Duodenal mucosa (tissue), 2 donors: ENCODE results near the gene C1QTNF4.
"Not testable (repeated sequence)": the region's sequence is repeated elsewhere in the genome, so short reads cannot be mapped to it uniquely, and the experiment has no call there.

Experiments used
- H3K27ac ChIP-seq: one replicate; pipeline ENCODE4 v1.7.0; 2013; ENCODE audit warnings: low read depth, low read length
- H3K27me3 ChIP-seq, 2 donors: one replicate each; pipeline ENCODE4 v1.7.0; 2013; ENCODE audit warnings: low read length in 2 of 2, control low read depth in 1 of 2; ENCODE audit not compliant: insufficient read depth in 2 of 2, control insufficient read depth in 1 of 2
- H3K36me3 ChIP-seq, 2 donors: one replicate each; pipeline ENCODE4 v1.7.0; 2013; ENCODE audit warnings: low read length in 2 of 2, control low read depth in 1 of 2; ENCODE audit not compliant: insufficient read depth in 2 of 2, control insufficient read depth in 1 of 2
- H3K4me1 ChIP-seq, 2 donors: one replicate each; pipeline ENCODE4 v1.7.0; 2013; ENCODE audit warnings: low read length in 2 of 2, control low read depth in 1 of 2; ENCODE audit not compliant: insufficient read depth in 2 of 2, control insufficient read depth in 1 of 2
- H3K4me3 ChIP-seq, 2 donors: one replicate each; pipeline ENCODE4 v1.7.0; 2013; ENCODE audit warnings: low read length in 2 of 2, low read depth in 1 of 2
- H3K9ac ChIP-seq, 2 donors: one replicate each; pipeline ENCODE4 v1.7.0; 2013; ENCODE audit warnings: low read length in 2 of 2, low read depth in 1 of 2
- H3K9me3 ChIP-seq, 2 donors: one replicate each; pipeline ENCODE4 v1.7.0; 2013; ENCODE audit warnings: low read length in 2 of 2, control low read depth in 1 of 2; ENCODE audit not compliant: control insufficient read depth in 1 of 2

Gene C1QTNF4

GRCh38 chr11:47553406-47553743 lies 40.8 kb downstream of the C1QTNF4 start:
- Histone ChIP-seq H3K27ac (no peak overlapping the region), H3K4me3 (peak overlapping the region; percentile 72 to 99), H3K36me3 (no peaks in the 10 kb centered on the region), H3K27me3 (no peaks in the 10 kb centered on the region), H3K9ac (peak overlapping the region; percentile 35 to 55), H3K9me3 (no peaks in the 10 kb centered on the region), H3K4me1 (peaks cover 10 to 18% of the 10 kb centered on the region in 2 donors)

GRCh38 chr11:47552566-47553405 lies 41.4 kb downstream of the C1QTNF4 start, which contains the start of gene CELF1:
Gene CELF1, minus strand, starts transcription at chr11:47553132. Its CDS starts 53,609 bp downstream, at chr11:47499523.
- Histone ChIP-seq H3K36me3 (no peaks in the 10 kb centered on the region), H3K4me1 (peaks cover 10 to 18% of the 10 kb centered on the region in 2 donors), H3K27ac (peak within 1 kb of the TSS; percentile 80), H3K9ac (peak within 1 kb of the TSS; percentile 76 to 96), H3K4me3 (peak within 1 kb of the TSS; percentile 77 to 99), H3K9me3 (no peaks in the 10 kb centered on the region), H3K27me3 (no peaks in the 10 kb centered on the region)

- H3K4me1 ChIP-seq, result peaks cover 10 to 18% of the 10 kb centered on the region in 2 donors
- no peaks in the 10 kb centered on the region for H3K9me3 ChIP-seq
- H3K9ac ChIP-seq, result peak overlapping the region; percentile 76 to 96
- H3K36me3 ChIP-seq, result no peaks in the 10 kb centered on the region
- peak overlapping the region; percentile 80 for H3K27ac ChIP-seq
- no peaks in the 10 kb centered on the region for H3K27me3 ChIP-seq
- peak overlapping the region; percentile 77 to 99 for H3K4me3 ChIP-seq
These were observed 42.1 kb downstream of the C1QTNF4 start for GRCh38 chr11:47552056-47552565.

- H3K9ac ChIP-seq, result peak overlapping the region in 1 of 2 donors; percentile 96
- no peak overlapping the region for H3K27ac ChIP-seq
These were observed 43.1 kb downstream of the C1QTNF4 start for GRCh38 chr11:47551086-47551485.

GRCh38 chr11:47550288-47551047 lies 43.7 kb downstream of the C1QTNF4 start:
- Histone ChIP-seq H3K27ac (no peak overlapping the region), H3K9me3 (no peaks in the 10 kb centered on the region), H3K9ac (no peak overlapping the region), H3K4me1 (peaks cover 10 to 18% of the 10 kb centered on the region in 2 donors), H3K27me3 (no peaks in the 10 kb centered on the region), H3K36me3 (no peaks in the 10 kb centered on the region), H3K4me3 (no peak overlapping the region)

More at GRCh38 chr11:47551086-47551485, 43.1 kb downstream of the C1QTNF4 start:
- peaks cover 10 to 18% of the 10 kb centered on the region in 2 donors for H3K4me1 ChIP-seq
- peak overlapping the region; percentile 77 to 99 for H3K4me3 ChIP-seq
- H3K9me3 ChIP-seq, result no peaks in the 10 kb centered on the region
- H3K36me3 ChIP-seq, result no peaks in the 10 kb centered on the region
- H3K27me3 ChIP-seq, result no peaks in the 10 kb centered on the region

- not testable (repeated sequence) for H3K9me3 ChIP-seq, H3K36me3 ChIP-seq, H3K27ac ChIP-seq, H3K4me3 ChIP-seq, H3K27me3 ChIP-seq, H3K4me1 ChIP-seq, H3K9ac ChIP-seq
These were observed 47.9 kb downstream of the C1QTNF4 start for GRCh38 chr11:47546274-47546673.

- Histone ChIP-seq H3K4me3 (no peak overlapping the region), H3K36me3 (no peaks in the 10 kb centered on the region), H3K4me1 (peaks cover 1 to 7% of the 10 kb centered on the region in 2 donors), H3K9me3 (no peaks in the 10 kb centered on the region), H3K9ac (no peak overlapping the region), H3K27ac (no peak overlapping the region), H3K27me3 (no peaks in the 10 kb centered on the region)
These were observed 48.9 kb downstream of the C1QTNF4 start for GRCh38 chr11:47545298-47545697.

GRCh38 chr11:47541070-47541469 lies 53.1 kb downstream of the C1QTNF4 start:
- Histone ChIP-seq H3K27ac (no peak overlapping the region), H3K36me3 (no peaks in the 10 kb centered on the region), H3K9ac (no peak overlapping the region), H3K4me3 (no peak overlapping the region), H3K9me3 (no peaks in the 10 kb centered on the region), H3K4me1 (peaks cover 10 to 14% of the 10 kb centered on the region in 2 donors), H3K27me3 (no peaks in the 10 kb centered on the region)

- H3K27ac ChIP-seq, result no peak overlapping the region
- H3K9me3 ChIP-seq, result no peaks in the 10 kb centered on the region
- H3K27me3 ChIP-seq, result no peaks in the 10 kb centered on the region
- H3K9ac ChIP-seq, result peak overlapping the region in 1 of 2 donors; percentile 18
- H3K36me3 ChIP-seq, result no peaks in the 10 kb centered on the region
- no peak overlapping the region for H3K4me3 ChIP-seq
- peaks cover 10 to 14% of the 10 kb centered on the region in 2 donors for H3K4me1 ChIP-seq
These were observed 54.6 kb downstream of the C1QTNF4 start for GRCh38 chr11:47539681-47540039.
